ENCODE data around the gene NIP7.
A peak's percentile ranks its signal among the peaks of the same experiment; 100 is the strongest.

The NIP7 gene

GRCh38 chr16:69325784-69326171 lies 13.8 kb upstream of the NIP7 start:
- peaks cover 49% of the 10 kb centered on the region for H3K79me2 ChIP-seq (ENCODE audit: insufficient read depth, low read depth)
- H3K4me3 ChIP-seq (IDR thresholded peaks at IDR 0.05; ENCODE audit: insufficient read depth, low read depth, low read length): no peak overlapping the region
- H3K36me3 ChIP-seq (ENCODE audit: insufficient read depth): no peaks in the 10 kb centered on the region; the same call in 1 of the 2 replicates
- H3K27ac ChIP-seq: no peak overlapping the region
- no peak overlapping the region for H2AFZ ChIP-seq (ENCODE audit: low read depth)
- peaks cover 35% of the 10 kb centered on the region for H3K4me1 ChIP-seq (ENCODE audit: low read depth, poor library complexity, severe bottlenecking)
- no peak overlapping the region for H3K4me2 ChIP-seq
- no peak for TF ChIP-seq CTCF (conservative IDR thresholded peaks at IDR 0.05; ENCODE audit: low read depth, low read length)
- H4K20me1 ChIP-seq (ENCODE audit: insufficient read depth): no peaks in the 10 kb centered on the region
- H3K9ac ChIP-seq: no peak overlapping the region
- no peaks in the 10 kb centered on the region for H3K27me3 ChIP-seq (ENCODE audit: insufficient read depth, low read depth)

- peaks cover 38% of the 10 kb centered on the region for H3K4me1 ChIP-seq (ENCODE audit: low read depth, poor library complexity, severe bottlenecking)
- no peaks in the 10 kb centered on the region; the same call in 1 of the 2 replicates for H3K36me3 ChIP-seq (ENCODE audit: insufficient read depth)
- no peak overlapping the region for H3K27ac ChIP-seq
- peaks cover 49% of the 10 kb centered on the region for H3K79me2 ChIP-seq (ENCODE audit: insufficient read depth, low read depth)
- H3K27me3 ChIP-seq (ENCODE audit: insufficient read depth, low read depth): no peaks in the 10 kb centered on the region
- no peak overlapping the region; the same call in 1 of the 2 replicates for H3K4me2 ChIP-seq
- no peak overlapping the region for H2AFZ ChIP-seq (ENCODE audit: low read depth)
- H3K9ac ChIP-seq: no peak overlapping the region
- no peak for TF ChIP-seq CTCF (conservative IDR thresholded peaks at IDR 0.05; ENCODE audit: low read depth, low read length)
- H4K20me1 ChIP-seq (ENCODE audit: insufficient read depth): no peaks in the 10 kb centered on the region
- H3K4me3 ChIP-seq (IDR thresholded peaks at IDR 0.05; ENCODE audit: insufficient read depth, low read depth, low read length): no peak overlapping the region
These were observed 13.2 kb upstream of the NIP7 start for GRCh38 chr16:69326172-69326873.

GRCh38 chr16:69327585-69328310 lies 11.8 kb upstream of the NIP7 start:
- Histone ChIP-seq H3K4me2 (peak overlapping the region; percentile 93; the same call in 1 of the 2 replicates), H3K4me3 (IDR thresholded peaks at IDR 0.05; ENCODE audit: insufficient read depth, low read depth, low read length) (no peak overlapping the region), H3K79me2 (ENCODE audit: insufficient read depth, low read depth) (peaks cover 49% of the 10 kb centered on the region), H3K27ac (no peak overlapping the region; the same call in 1 of the 2 replicates), H3K9ac (no peak overlapping the region), H3K36me3 (ENCODE audit: insufficient read depth) (no peaks in the 10 kb centered on the region; the same call in 1 of the 2 replicates), H2AFZ (ENCODE audit: low read depth) (no peak overlapping the region), H3K27me3 (ENCODE audit: insufficient read depth, low read depth) (no peaks in the 10 kb centered on the region), H3K4me1 (ENCODE audit: low read depth, poor library complexity, severe bottlenecking) (peaks cover 38% of the 10 kb centered on the region), H4K20me1 (ENCODE audit: insufficient read depth) (no peaks in the 10 kb centered on the region)
- no peak for TF ChIP-seq CTCF (conservative IDR thresholded peaks at IDR 0.05; ENCODE audit: low read depth, low read length)

- Histone ChIP-seq H4K20me1 (ENCODE audit: insufficient read depth) (no peaks in the 10 kb centered on the region), H3K79me2 (ENCODE audit: insufficient read depth, low read depth) (peaks cover 49% of the 10 kb centered on the region), H2AFZ (ENCODE audit: low read depth) (no peak overlapping the region), H3K4me3 (IDR thresholded peaks at IDR 0.05; ENCODE audit: insufficient read depth, low read depth, low read length) (no peak overlapping the region), H3K4me1 (ENCODE audit: low read depth, poor library complexity, severe bottlenecking) (peaks cover 38% of the 10 kb centered on the region), H3K27ac (no peak overlapping the region), H3K4me2 (peak overlapping the region; percentile 93), H3K27me3 (ENCODE audit: insufficient read depth, low read depth) (no peaks in the 10 kb centered on the region), H3K9ac (no peak overlapping the region), H3K36me3 (ENCODE audit: insufficient read depth) (no peaks in the 10 kb centered on the region; the same call in none of the 2 replicates)
- TF ChIP-seq CTCF (conservative IDR thresholded peaks at IDR 0.05; ENCODE audit: low read depth, low read length): no peak
These were observed 10.7 kb upstream of the NIP7 start for GRCh38 chr16:69328854-69329316.

Data from KMS-11 (cell line).